B cell (primary cell): Measurements from ENCODE around the gene RETREG1.

Experiments used
- CTCF ChIP-seq: fragments of 200-600 bp; IDR thresholded peaks from one replicate; pipeline ENCODE4 v1.8.0; 2022; ENCODE audit warnings: antibody characterized with exemption, mild to moderate bottlenecking
- EZH2 ChIP-seq: IDR thresholded peaks from 2 replicates; pipeline ENCODE4 v1.6.1; 2012; ENCODE audit warnings: borderline replicate concordance, low read depth, mild to moderate bottlenecking, moderate library complexity, low read length; ENCODE audit not compliant: insufficient read depth, poor library complexity, severe bottlenecking

- no peak for TF ChIP-seq CTCF
- TF ChIP-seq EZH2, result no peak
These were observed 45.8 kb downstream of the RETREG1 start for GRCh38 chr5:16571016-16571415.
